HG02943 (cell line): ENCODE results near the gene NAMPT.
"Not testable (repeated sequence)": the region's sequence is repeated elsewhere in the genome, so short reads cannot be mapped to it uniquely, and the experiment has no call there.

Source experiments
- ATAC-seq: cut with Tn5 transposase; IDR thresholded peaks from one replicate; pipeline ENCODE4 v1.9.1; 2021; ENCODE audit warnings: mild to moderate bottlenecking, low read depth, moderate library complexity; ENCODE audit not compliant: unreplicated experiment

NAMPT gene

GRCh38 chr7:106238830-106239229 is 46.0 kb downstream of the NAMPT start:
- ATAC-seq = no peak

- ATAC-seq = no peak
These were observed 48.7 kb downstream of the NAMPT start for GRCh38 chr7:106236065-106236464.

- no peak for ATAC-seq
These were observed 50.4 kb downstream of the NAMPT start for GRCh38 chr7:106234425-106234824.

- ATAC-seq = no peak
These were observed 52.8 kb downstream of the NAMPT start for GRCh38 chr7:106231856-106232490.

- ATAC-seq = no peak
These were observed 58.9 kb downstream of the NAMPT start for GRCh38 chr7:106225856-106226255.

GRCh38 chr7:106224797-106225196 is 60.0 kb downstream of the NAMPT start:
- no peak for ATAC-seq

GRCh38 chr7:106223156-106223555 is 61.6 kb downstream of the NAMPT start:
- ATAC-seq = no peak

GRCh38 chr7:106222545-106222944 is 62.2 kb downstream of the NAMPT start:
- ATAC-seq = no peak

GRCh38 chr7:106220307-106220706 is 64.5 kb downstream of the NAMPT start:
- no peak for ATAC-seq

GRCh38 chr7:106219170-106219569 is 65.6 kb downstream of the NAMPT start:
- no peak for ATAC-seq

GRCh38 chr7:106218546-106218945 is 66.2 kb downstream of the NAMPT start:
- ATAC-seq = no peak

- no peak for ATAC-seq
These were observed 67.8 kb downstream of the NAMPT start for GRCh38 chr7:106216923-106217542.

GRCh38 chr7:106216517-106216922 is 68.3 kb downstream of the NAMPT start:
- ATAC-seq = no peak

GRCh38 chr7:106215868-106216516 is 68.8 kb downstream of the NAMPT start:
- no peak for ATAC-seq

- ATAC-seq = not testable (repeated sequence)
These were observed 75.8 kb downstream of the NAMPT start for GRCh38 chr7:106208944-106209343.

GRCh38 chr7:106206826-106207541 is 77.8 kb downstream of the NAMPT start:
- no peak for ATAC-seq

GRCh38 chr7:106205621-106206222 is 79.1 kb downstream of the NAMPT start:
- no peak for ATAC-seq

GRCh38 chr7:106203473-106203872 is 81.3 kb downstream of the NAMPT start:
- no peak for ATAC-seq

GRCh38 chr7:106201164-106201563 is 83.6 kb downstream of the NAMPT start:
- ATAC-seq = no peak

- ATAC-seq = no peak
These were observed 84.9 kb downstream of the NAMPT start for GRCh38 chr7:106199813-106200364.

- ATAC-seq = no peak
These were observed 85.8 kb downstream of the NAMPT start for GRCh38 chr7:106199024-106199423.
